ENCODE measurements around the gene SLC4A4.
A peak's percentile ranks its signal among the peaks of the same experiment; 100 is the strongest.
"Not testable (repeated sequence)": the region's sequence is repeated elsewhere in the genome, so short reads cannot be mapped to it uniquely, and the experiment has no call there.

Gene SLC4A4

DNA sequence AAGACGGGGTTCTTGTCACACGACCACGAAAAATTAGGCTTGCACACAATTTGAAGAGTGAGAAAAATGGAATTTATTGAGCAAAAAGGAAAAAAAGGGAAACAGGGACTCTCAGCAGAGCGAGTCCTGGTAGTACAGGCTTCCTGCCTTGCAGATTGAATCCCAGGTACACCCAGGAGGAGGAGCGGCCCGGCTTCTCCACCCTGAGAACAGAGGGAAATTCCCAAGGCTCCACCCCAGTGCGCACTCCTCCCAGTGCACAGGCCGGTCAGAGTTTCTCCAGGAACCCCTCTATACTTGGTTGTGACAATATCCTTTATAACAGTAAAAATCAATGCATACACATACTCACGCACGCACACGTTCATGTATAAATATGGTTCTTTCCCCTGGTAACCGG is 22.0 kb downstream of the SLC4A4 start:
- no peak for DNase-seq

DNA sequence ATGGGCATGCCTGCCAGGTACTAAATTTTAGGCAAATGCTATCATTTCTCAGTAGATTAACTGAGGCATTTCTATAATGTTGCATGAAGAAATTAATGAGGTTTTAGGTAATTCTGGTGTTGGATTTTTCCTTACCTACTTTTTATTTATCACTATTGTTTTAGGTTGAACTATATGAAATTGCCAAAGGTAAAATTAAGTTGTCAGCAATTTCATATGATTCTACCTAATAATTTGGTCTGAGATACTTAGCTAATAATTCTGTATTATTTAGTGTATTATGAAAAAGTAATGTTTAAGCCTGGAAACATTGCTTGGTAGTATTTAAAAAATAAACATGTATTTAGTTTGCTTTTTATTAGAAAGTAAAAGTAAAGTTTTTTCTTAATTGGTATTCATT is 22.7 kb downstream of the SLC4A4 start:
- DNase-seq = no peak

DNA sequence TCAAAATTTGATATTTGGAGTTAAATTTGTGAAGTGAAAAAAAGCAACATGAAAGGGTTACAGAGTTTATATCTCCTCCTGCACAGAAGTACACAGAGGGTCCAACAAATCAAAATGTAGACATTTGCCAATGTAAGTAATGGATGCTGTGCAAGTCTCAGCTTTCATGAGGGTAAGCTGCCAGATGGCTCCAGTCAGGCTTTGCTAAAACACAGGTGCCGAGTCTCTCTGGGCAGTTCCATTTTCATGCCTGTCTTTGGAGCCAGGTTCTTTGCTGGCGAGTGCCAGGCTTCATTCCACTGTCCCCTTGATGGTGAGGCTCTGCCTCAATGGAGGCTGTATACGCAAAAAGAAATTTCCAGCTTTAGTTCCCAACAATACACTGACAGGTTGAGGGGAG is 27.9 kb downstream of the SLC4A4 start:
- peak; percentile 7 for DNase-seq

DNA sequence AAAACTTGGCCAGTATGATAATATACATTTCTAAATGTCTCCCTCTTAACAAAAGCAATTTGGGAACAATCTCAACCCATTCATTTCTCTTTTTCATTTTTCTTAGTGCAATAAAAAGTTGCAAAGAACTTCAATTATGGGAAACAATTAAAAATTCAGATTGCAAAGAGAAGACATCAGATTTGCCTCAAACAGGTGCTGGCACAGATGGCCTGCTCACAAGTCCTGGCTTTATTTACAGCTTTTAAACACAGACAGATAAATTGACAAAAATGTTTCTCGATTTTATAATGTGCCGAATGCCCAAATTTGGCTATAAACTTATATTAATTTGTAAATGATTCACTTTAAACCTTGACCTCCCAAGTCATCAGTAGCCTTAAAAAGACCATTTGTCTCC is 28.7 kb downstream of the SLC4A4 start:
- DNase-seq = no peak

DNA sequence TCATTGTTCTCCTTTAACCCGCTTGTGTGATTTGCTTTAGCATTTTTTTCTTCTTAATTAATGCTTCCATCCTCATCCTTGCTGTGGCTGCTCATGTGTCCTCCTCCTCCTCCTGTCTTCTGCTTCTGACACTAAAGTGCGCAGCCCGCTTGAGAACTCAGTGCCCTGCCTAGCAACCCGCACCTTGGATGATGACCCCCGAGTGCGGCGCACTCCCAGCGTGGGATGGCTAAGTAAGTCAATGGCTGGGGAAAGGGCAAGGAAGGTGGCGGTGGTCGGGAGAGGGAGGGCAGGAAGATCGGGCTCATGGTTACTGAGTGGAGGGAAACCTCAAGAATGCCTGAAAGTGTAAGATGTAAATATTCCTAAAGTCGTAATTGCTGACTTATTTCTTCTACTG is 30.1 kb downstream of the SLC4A4 start:
- no peak for DNase-seq

DNA sequence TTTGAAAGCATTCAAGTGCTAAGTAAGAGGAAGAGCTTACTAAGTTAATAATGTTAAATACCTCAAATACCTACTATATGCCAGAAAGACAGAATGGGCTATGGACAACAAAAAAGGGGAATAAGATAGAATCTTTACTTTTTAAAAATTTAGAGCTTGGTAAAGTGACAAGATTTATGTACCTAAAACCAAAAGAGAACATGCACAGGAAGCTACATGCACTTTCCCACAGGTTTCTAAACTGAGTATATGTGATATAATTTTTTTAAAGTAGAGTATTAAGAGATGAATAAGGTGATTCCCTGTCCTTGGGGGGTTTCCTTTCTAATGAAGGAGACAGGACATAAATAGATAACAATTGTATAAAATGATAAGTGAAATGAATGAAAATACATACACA is 30.7 kb downstream of the SLC4A4 start:
- DNase-seq = no peak

DNA sequence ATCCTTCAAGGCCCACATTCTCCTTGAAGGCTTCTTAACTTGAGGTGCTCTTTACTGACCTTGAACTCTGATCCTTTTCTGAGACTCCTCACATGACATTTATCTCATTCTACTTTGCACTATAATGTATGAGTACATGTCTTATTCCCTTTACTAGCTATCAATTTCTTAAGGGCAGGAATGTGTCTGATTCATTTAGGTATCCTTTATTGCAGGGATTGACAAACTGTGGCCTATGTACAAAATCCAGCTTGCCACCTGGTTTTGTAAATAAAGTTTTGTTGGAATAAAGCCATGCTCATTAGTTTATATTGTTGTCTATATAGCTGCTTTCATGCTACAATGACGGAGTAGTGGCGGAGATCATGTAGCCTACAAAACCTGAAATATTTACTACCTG is 36.7 kb downstream of the SLC4A4 start:
- DNase-seq = no peak

DNA sequence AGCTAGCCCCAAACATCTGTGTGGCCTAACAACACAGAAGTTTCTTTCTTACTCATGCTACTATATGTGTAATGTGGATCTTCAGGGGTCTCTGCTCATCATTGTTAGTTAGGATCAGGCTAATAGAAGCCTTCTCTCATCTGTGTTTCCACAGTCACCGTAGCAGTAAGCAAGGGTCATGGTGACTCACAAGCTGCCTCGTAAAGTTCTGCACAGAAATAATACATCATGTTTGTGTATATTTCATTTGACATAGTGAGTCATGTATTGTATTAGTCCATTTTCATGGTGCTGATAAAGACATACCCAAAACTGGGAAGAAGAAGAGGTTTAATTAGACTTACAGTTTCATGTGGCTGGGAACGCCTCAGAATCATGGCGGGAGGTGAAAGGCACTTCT is 38.7 kb downstream of the SLC4A4 start:
- no peak for DNase-seq

DNA sequence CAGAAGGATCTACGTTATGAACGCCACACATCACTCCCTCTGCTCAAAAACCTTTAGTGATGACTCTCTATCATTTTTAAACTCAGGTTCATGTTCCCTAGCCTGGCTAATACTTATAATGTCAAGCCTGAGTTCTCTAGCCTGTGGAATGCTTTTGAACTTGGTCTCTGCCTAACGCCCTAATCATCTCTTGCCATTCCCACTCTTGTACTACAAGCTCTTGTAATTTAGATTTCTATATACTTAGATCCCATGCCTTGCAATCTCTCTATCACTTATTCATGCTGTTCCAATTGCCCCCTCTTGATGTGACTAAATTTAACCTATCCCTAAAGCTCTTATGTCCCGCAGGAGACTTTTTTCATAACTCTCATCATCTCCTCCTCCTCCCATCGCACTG is 40.3 kb downstream of the SLC4A4 start:
- DNase-seq = no peak

DNA sequence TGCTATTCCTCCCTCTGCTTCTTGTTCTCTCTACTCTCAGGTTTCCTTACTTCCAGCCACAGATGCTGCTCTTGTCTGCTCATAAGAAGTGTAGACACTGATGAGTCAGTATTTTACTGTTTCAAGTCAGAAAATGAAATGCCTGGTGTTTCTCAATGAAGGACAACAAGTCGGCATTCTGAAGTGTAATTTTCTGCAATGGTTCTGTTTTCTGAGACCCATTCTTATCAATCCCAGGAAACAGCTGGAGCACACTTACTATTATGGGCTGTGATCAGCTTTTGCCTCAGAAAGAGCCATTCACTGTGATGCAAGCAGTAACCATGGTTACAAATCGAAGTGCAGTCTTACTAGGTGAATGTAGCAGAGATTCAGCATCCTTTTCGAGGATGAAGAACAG is 42.0 kb downstream of the SLC4A4 start:
- DNase-seq = no peak

DNA sequence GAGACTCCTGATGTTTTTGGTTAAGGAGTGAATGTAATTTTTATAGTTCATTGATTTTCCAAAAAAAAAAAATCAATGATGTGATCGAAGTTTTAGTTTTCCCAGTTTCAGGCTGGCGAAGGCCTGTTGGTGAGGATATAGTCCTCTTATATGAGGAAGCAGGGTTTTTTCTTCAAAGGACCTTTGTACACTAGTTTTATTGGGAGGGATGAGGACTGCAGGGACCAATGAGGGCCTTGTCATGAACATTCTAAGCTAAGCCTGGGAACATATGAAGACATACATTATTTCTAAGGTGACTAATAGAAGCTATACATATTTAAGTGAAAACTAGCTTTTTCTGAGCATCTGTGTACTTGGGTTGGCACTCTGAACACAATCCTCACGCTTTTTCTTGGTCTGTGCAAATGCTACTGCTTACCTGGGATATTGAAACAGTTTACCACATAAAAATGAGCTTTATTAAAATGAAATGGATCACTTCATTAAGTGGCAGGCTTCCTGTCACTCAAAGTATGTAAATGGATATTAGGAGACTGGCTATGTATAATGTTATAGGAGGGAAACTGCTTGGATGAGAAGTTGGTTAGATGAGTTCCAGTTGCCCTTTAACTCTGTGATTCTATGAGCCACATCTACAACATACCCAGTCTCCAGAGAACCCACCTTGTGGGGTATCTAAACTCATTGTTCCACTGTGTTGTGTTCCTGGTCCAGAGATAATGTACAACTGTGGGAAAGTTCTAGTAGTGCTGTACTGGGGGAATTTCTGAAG is 43.5 kb downstream of the SLC4A4 start:
- DNase-seq = no peak

DNA sequence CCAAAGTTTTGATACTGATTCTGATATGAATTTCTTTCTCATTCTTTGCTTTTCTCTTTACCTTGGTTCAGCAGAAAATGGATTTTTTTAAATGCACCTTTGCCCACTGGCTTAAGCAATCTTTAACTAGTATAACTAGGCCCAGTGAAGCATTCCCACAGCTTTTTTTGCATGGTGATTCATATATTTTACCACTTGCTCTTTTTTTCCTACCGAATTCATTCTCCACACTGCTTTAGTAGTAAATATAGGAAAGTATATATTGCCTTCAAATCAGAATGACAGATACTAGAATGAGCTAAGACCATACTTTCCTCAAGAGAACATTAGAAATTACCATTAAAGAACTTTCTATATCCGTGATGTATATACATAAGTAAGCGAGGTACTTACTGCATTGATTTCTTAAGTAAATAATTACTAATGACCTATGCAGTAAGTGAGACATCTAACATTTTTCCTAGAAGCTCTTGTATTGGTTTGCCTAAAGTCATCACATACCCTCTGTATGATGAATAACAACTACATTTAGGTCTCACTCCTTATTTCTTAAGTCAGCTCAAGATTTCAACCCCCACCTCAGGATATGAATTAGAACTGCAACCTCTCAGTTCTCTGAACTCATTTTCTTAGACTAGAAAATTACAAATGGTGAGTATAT is 44.2 kb downstream of the SLC4A4 start:
- no peak for DNase-seq

DNA sequence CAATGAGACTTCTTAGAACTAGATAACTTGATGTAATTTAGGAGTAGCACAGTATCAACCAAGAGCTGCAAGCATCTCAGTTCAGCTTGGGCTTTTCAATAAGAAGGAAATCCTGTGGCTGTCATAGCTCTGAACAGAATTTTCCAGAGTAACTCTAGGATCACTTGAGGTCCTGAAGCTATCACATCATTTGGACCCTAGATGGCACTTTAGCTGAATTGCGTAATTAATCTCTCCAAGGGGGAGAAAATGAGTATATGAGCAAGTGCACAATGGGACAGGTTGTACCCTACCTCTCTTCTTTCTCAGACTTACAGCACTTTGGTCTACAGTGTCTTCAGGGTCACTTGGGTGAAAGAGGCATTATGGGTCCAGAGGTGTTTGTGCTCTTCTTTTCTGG is 45.2 kb downstream of the SLC4A4 start:
- DNase-seq = no peak

DNA sequence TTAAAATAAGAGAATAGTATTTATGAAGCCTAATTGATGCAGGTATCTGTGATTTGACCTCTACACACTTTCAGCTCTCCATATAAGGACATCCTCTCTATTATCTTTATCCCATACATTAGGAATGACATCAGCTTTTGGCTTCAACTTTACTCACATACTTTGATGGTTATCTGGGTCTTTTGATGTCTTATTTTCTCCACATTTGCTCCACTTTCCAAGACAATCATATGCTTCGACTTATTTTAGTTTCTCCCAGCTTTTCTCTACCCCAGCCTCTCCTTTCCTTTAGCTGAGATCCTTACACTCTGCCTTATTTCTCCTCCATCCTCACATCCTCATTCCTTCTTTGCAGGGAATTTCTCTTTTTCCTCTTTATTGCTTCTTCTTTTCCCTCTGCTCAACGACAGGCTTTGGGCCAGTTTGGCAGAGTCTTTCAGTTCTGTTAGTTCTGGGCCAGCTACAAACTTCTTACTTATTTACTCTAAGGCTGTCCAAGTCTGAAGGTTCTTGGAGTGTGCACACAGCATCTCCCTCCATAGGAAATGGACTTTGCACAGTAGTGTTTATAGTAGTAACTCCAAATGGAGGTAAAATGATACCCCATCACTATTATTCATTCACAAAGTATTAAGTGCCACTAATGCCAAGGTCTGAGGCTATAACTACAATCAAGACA is 50.5 kb downstream of the SLC4A4 start:
- DNase-seq = no peak

DNA sequence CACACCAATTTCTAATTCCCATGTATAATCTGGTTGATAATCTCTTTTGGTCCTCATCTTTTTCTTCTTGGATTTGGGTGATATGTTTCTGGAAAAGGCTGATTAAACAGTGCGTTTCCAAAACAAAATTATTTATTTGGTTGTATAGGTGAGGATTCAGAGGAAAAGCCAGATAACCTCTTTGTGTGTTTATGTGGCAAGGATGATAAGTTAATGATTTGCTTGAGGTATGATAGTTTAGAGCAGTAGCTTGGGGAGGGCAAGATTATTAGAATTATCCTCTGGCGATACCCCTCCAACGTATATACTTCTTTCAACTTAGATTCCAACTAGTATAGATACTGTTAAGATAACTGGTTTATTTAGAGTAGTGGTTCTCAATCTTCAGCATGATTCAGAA is 53.3 kb downstream of the SLC4A4 start:
- no peak for DNase-seq

DNA sequence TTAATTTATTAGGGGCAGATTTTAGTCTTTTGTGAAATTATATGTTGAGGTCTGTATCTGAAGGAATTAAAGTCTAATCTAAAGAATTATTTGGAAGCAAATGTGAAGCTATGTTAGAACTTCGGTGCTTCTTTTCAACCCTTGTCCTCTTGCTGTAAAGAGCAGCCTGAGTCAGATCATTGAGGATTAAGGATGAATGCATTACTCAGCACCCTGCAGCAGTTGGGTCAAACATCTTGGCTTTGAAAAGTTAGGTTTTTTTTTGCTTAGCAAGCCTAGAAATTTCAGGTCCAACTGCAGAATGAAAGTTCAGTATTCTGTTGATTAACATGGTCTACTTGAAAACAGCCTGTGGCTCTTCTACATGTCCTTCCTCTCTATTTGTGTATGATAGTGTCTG is 57.6 kb downstream of the SLC4A4 start:
- no peak for DNase-seq

DNA sequence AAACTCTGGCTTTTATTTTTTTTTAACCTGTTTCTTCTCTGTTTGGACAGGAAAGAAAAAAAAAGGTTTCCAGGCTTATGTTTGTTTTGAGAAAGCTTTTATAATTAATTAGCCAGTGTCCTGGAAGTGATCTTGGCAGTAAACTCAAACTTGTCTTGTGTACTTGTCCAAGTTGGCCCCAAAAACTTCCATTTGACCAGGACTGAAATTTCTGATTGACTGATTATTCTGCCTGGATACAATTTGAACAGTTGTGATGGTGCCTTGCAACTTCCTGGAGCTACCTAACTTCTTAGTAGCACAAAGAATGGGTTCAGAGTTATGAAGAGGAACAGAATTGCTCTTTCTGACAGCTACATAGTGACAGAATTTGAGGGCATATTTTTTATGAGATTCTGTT is 62.0 kb downstream of the SLC4A4 start:
- DNase-seq = no peak

DNA sequence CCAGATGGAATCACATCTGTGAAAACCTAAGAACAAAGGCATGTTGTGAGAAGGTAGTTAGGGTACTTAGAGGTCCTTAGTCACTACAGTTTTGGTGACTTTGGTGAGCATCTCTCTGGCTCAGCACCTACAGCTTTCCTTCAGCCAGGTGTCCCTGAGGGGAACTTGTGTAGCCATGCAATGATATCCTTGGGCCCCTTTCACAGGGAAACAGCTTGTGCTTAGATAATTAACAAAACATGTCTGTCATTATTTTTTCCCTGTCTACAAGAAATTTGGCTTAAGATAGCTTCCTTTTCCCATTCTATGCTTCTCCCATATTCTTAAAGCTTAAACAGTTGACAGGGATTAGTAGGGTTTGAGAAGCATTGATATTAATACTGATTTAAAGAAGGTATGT is 63.8 kb downstream of the SLC4A4 start:
- no peak for DNase-seq

DNA sequence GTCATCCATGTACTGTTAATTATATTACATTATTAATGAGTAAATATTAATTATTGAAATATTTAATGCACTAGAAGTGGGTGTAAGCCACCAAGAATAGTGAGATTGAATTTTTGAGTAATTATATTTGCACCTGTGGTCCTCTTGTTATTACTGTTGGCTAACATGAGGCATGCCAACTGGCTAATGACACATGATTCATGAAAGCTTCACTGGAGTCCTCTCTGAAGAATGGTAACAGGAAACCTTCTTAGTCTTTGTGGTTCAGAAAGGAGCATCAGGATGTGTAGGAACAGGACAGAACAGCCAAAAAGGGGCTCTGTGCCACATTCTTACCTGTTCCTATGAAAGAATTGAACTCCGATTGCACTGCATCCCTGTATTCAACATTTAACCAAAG is 65.2 kb downstream of the SLC4A4 start:
- DNase-seq = no peak

DNA sequence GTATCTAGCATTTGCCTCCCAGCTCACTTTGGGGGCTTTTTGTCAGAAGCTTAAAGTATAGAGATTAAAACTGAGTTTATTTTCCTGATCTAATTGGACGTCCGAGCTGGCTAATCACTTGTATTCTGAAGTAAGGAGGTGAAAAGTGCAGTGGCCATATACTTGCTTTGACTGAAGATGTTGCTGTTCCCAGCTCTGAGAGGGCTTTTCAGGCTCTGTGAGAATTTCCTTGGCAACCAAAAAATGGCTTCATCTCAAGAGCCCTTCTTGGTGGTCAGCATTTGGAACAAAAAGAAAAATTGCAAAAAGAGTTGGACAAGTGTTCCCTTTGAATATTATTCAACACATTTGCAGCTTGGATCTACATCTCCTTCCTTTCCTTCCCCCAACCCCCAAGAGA is 67.0 kb downstream of the SLC4A4 start:
- no peak for DNase-seq

DNA sequence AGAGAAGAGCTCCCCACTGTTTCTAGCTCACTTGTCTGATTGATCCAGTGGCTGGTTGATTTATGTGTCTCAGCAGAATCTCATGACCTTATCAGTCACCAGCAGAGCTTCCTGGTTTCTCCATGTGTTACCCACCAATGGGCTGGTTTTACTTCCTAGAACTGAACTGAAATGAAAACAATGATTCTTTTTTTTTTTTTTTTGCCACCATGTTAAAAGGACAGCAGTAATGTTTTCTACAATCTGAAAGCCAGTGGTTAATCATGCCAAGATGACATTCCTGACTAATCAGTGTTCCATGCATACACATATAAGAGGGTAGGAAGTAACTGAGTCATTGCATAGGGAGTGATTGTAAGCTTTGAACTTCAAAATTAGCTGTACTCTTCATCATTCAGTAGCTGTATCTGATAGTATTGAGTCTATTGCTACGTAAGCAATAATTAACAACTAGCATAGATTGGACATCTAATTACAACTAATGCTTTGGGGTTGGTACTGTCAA is 67.7 kb downstream of the SLC4A4 start:
- DNase-seq = no peak

DNA sequence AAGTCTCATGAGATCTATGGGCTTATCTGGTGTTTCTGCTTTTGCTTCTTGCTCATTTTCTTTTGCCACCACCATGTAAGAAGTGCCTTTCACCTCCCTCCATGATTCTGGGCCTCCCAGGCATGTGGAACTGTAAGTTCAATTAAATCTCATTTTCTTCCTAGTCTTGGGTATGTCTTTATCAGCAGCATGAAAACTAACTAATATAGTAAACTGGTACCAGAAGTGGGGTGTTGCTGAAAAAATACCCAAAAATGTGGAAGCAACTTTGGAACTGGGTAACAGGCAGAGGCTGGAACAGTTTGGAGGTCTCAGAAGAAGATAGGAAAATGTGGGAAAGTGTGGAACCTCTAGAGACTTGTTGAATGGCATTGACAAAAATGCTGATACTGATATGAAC is 70.1 kb downstream of the SLC4A4 start:
- DNase-seq = not testable (repeated sequence)

DNA sequence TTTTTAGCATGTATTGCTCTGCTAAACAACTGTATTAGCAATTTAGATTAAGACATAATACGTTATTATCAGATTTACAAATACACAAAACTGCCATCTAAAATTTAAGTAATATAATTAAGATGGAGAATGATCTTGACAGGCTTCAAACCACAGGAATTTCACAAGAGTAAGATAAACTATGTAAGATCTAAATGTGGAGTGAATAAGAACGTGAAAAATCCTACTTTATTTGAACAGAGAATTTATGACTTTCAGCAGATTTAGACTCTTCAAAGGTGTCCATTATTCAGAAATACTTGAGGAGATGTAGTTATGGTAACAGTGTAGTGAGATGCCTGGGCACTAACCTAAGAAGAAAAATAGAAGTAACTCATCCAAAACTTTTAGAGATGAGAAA is 73.2 kb downstream of the SLC4A4 start:
- no peak for DNase-seq

DNA sequence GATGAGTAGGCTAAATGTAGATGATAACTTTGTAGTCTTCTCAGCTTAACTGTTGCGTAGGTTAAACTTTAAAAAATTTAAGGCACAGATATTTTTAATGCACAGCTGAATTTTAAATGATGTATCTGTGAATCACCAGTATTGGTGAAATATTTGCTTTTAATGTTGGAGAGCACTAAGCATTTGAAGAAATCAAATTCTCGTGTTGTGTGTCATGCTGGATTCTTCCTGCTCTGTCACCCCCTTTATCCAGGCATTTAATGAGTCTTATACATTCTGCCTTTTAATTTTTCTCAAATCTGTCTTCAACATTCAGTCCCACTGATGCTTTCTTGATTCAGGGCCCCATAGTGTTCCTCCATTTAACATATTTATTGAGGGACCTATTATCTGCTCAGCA is 76.7 kb downstream of the SLC4A4 start:
- DNase-seq = no peak
